Lower lobe of right lung (tissue), 2 donors: ENCODE data around the gene MXD4. TPM values are rescaled to one million over a fixed set of nuclear protein-coding genes. Genes with fewer than 3 reads are reported as not detected.

Source experiments
- ATAC-seq, 2 donors: fragments of 200-7000 bp; cut with Tn5 transposase; one replicate each; pipeline ENCODE4 v1.9.1; 2020 to 2022; ENCODE audit warnings: mild to moderate bottlenecking in 2 of 2, moderate library complexity in 2 of 2
- DNase-seq: peaks from one replicate; pipeline ENCODE4 v3.0.0-alpha.2; 2020
- H3K27ac ChIP-seq: fragments of 200-600 bp; one replicate; pipeline ENCODE4 v1.8.0; 2022
- H3K27me3 ChIP-seq: fragments of 200-600 bp; one replicate; pipeline ENCODE4 v1.8.0; 2022; ENCODE audit warnings: low read depth
- H3K36me3 ChIP-seq: fragments of 200-600 bp; one replicate; pipeline ENCODE4 v1.8.0; 2022; ENCODE audit warnings: mild to moderate bottlenecking
- H3K4me1 ChIP-seq: fragments of 200-600 bp; one replicate; pipeline ENCODE4 v1.8.0; 2022
- H3K4me3 ChIP-seq: fragments of 200-600 bp; one replicate; pipeline ENCODE4 v1.8.0; 2022; ENCODE audit warnings: mild to moderate bottlenecking
- H3K9me3 ChIP-seq: fragments of 200-600 bp; one replicate; pipeline ENCODE4 v1.8.0; 2022
- CTCF ChIP-seq: fragments of 200-600 bp; IDR thresholded peaks from one replicate; pipeline ENCODE4 v1.8.0; 2022; ENCODE audit warnings: antibody characterized with exemption, mild to moderate bottlenecking
- intact Hi-C: fragments of 100-400 bp; cut with DNase I; formaldehyde crosslinking; loops from one replicate; pipeline ENCODE4 v1.11.0; 2022
- total RNA-seq: library from RNA; stranded (reverse); fragmentation: NEBNext Ultra II Directional; extraction: Animal tissue kit (Norgen Biotek cat#: 25700); gene quantifications from one replicate; pipeline ENCODE4 v1.2.1, GENCODE V29; 2021
- donor health status: DM: no; HTN: yes; CAD: no; lungs with severe emphysema.

The MXD4 gene
- total RNA-seq, 1 donor from 2014 or later: 74.3 TPM

GRCh38 chr4:2303686-2304320, 41.9 kb upstream of the MXD4 start:
- Histone ChIP-seq H3K4me1 (no peaks in the 10 kb centered on the region), H3K36me3 (no peaks in the 10 kb centered on the region), H3K4me3 (no peak overlapping the region), H3K9me3 (no peaks in the 10 kb centered on the region), H3K27me3 (no peaks in the 10 kb centered on the region), H3K27ac (no peak overlapping the region)
- ATAC-seq (no peak), DNase-seq (no peak)
- intact Hi-C loops: no loop called here
- no peak for TF ChIP-seq CTCF

DNA sequence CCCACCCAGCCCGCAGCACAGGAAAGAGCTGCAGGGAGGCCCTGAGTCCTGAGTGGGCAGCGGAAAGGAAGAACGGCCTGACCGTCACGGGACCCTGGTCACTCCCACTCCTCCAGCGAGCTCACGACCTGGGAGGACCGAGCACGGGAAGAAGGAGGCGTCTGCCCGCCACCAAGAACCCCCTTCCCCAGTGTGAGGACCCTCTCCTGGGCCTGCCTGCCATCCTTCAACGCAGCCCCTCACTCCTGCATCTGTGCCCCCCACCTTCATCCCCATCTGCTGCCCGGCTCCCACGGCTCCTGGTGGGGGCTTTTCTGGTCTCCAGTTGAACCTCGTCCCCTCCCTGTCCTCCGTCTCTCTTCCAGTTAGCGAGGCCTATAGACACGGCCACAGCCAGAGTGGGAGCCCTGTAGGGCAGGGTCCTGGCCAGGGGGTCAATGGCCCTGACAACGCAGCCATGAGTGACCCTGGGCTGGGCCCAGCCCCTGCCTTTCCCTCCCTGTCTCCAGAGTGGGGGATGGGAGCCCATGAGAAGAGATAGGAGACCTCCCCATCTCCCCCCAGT, 41.3 kb upstream of the MXD4 start:
- intact Hi-C loops: no loop called here
- TF ChIP-seq CTCF: no peak
- Histone ChIP-seq H3K36me3 (no peaks in the 10 kb centered on the region), H3K27ac (no peak overlapping the region), H3K9me3 (no peaks in the 10 kb centered on the region), H3K27me3 (no peaks in the 10 kb centered on the region), H3K4me1 (no peaks in the 10 kb centered on the region), H3K4me3 (no peak overlapping the region)
- ATAC-seq (no peak), DNase-seq (no peak)

DNA sequence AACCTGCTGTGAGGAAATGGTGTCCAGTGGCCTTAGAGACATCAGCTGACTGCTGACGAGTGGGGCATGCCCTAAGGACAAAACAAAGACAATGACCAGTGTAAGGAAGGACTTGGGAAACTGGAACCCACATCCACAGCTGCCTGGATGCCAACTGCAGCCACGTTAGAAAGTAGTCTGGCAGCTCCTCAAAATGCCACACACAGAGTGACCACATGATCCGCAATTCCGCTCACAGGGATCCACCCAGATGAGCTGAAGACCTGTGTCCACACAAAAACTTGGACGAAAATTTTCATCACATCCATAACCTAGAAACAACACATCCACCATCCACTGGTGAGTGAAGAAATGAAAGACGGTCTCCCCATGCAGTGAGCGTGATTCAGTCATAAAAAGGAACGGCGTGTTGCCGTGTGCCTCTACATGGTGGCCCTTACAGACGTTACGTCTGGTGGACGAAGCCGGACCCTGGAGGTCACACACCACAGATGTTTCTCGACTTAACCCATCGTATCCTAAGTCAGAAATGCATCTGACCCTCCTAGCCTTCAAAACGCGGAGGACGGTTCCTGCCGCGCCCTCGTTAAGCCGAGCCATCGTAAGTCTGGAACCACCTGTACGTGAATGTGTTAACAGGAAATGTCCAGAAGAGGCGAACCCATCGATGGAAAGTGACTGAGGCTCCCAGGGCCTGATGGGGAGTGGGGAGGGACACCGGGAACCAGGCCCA, 40.6 kb upstream of the MXD4 start:
- H3K36me3 ChIP-seq: no peaks in the 10 kb centered on the region
- H3K4me3 ChIP-seq: no peak overlapping the region
- H3K4me1 ChIP-seq: no peaks in the 10 kb centered on the region
- TF ChIP-seq CTCF: no peak
- no peaks in the 10 kb centered on the region for H3K27me3 ChIP-seq
- intact Hi-C loops: no loop called here
- H3K9me3 ChIP-seq: no peaks in the 10 kb centered on the region
- DNase-seq (no peak), ATAC-seq (no peak)
- H3K27ac ChIP-seq: no peak overlapping the region

DNA sequence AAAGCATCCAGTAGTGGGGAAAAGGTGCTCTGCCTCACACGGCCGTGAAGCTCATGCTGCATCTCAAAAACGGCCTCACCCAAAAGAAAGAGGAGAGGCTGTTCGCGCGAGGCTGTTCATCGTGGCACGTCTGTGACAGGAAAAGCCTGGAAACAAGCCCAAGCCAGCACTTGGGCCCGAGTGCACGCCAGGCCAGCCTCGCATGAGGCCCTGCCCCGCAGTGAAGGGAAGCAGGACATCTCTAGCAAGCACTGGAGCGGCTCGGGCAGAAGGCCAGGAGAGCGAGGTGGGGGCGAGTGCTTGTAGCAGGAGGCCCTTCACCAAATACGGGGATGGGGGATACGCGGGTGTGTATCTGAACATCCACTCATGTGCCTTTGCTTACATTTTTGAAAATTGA, 39.9 kb upstream of the MXD4 start:
- Histone ChIP-seq H3K27me3 (no peaks in the 10 kb centered on the region), H3K9me3 (no peaks in the 10 kb centered on the region), H3K4me3 (no peak overlapping the region), H3K27ac (no peak overlapping the region), H3K4me1 (no peaks in the 10 kb centered on the region), H3K36me3 (peaks cover 5% of the 10 kb centered on the region)
- intact Hi-C loops: no loop called here
- TF ChIP-seq CTCF: no peak
- ATAC-seq: no peak
- DNase-seq: no peak

DNA sequence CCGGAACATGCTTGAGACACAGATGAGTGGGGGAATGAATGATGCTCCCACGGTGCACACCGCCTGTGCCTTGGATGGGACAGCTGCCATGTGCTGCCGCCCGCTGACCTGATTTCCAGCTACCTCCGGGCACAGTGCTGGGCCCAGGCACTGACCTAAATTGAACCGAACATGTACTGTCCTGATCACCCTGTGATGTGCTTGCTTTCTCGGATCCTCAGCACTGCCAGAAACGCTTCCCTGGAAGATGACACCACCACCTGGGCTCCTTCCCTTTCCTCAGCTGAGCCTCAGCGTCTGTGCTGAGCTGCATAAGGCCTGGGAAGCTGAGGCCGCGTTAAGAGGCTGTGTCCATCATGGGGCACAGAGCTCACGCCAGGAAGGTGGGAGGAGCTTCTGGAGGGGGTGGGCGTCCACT, 39.3 kb upstream of the MXD4 start:
- Histone ChIP-seq H3K4me3 (no peak overlapping the region), H3K4me1 (no peaks in the 10 kb centered on the region), H3K36me3 (peaks cover 6% of the 10 kb centered on the region), H3K27ac (no peak overlapping the region), H3K9me3 (no peaks in the 10 kb centered on the region), H3K27me3 (no peaks in the 10 kb centered on the region)
- ATAC-seq (no peak), DNase-seq (no peak)
- intact Hi-C loops: no loop called here
- TF ChIP-seq CTCF: no peak
